HUES6 (cell line): ENCODE measurements around the gene DAAM1.
A peak's percentile ranks its signal among the peaks of the same experiment; 100 is the strongest.

Source experiments
- H3K27ac ChIP-seq: 2 replicates; pipeline ENCODE4 v1.7.0; 2013; ENCODE audit warnings: low read depth, mild to moderate bottlenecking, low read length, inconsistent platforms
- H3K27me3 ChIP-seq: 2 replicates; pipeline ENCODE4 v1.6.1; 2013; ENCODE audit warnings: low read length; ENCODE audit not compliant: control insufficient read depth, insufficient read depth
- H3K36me3 ChIP-seq: 2 replicates; pipeline ENCODE4 v1.6.1; 2013; ENCODE audit warnings: low read length; ENCODE audit not compliant: control insufficient read depth, insufficient read depth
- H3K4me1 ChIP-seq: 2 replicates; pipeline ENCODE4 v1.6.1; 2013; ENCODE audit warnings: low read length; ENCODE audit not compliant: control insufficient read depth, insufficient read depth
- H3K4me3 ChIP-seq: 2 replicates; pipeline ENCODE4 v1.5.1; 2013; ENCODE audit warnings: low read depth, low read length
- H3K9ac ChIP-seq: one replicate; pipeline ENCODE4 v1.6.1; 2013; ENCODE audit warnings: mild to moderate bottlenecking, low read length
- H3K9me3 ChIP-seq: 2 replicates; pipeline ENCODE4 v1.6.1; 2013; ENCODE audit warnings: low read depth, low read length; ENCODE audit not compliant: control insufficient read depth, insufficient read depth

The DAAM1 gene

GRCh38 chr14:59161561-59162175 is 26.8 kb upstream of the DAAM1 start:
- Histone ChIP-seq H3K36me3 (no peaks in the 10 kb centered on the region), H3K4me3 (no peak overlapping the region), H3K27ac (no peak overlapping the region), H3K4me1 (0 out of 2 replicates have a peak, but pooled peaks cover 4% of the 10 kb centered on the region), H3K27me3 (no peaks in the 10 kb centered on the region), H3K9ac (peak overlapping the region; percentile 23), H3K9me3 (no peaks in the 10 kb centered on the region)

GRCh38 chr14:59166258-59166657 is 22.2 kb upstream of the DAAM1 start:
- no peaks in the 10 kb centered on the region for H3K27me3 ChIP-seq
- no peaks in the 10 kb centered on the region for H3K4me1 ChIP-seq
- no peak overlapping the region for H3K9ac ChIP-seq
- H3K36me3 ChIP-seq: no peaks in the 10 kb centered on the region
- H3K9me3 ChIP-seq: no peaks in the 10 kb centered on the region
- no peak overlapping the region for H3K27ac ChIP-seq
- no peak overlapping the region for H3K4me3 ChIP-seq

GRCh38 chr14:59175404-59175803 is 13.1 kb upstream of the DAAM1 start:
- H3K4me3 ChIP-seq: no peak overlapping the region
- H3K27ac ChIP-seq: no peak overlapping the region
- H3K9me3 ChIP-seq: no peaks in the 10 kb centered on the region
- H3K9ac ChIP-seq: no peak overlapping the region
- H3K27me3 ChIP-seq: no peaks in the 10 kb centered on the region
- peaks cover 12% of the 10 kb centered on the region; the same call in 1 of the 2 replicates for H3K4me1 ChIP-seq
- H3K36me3 ChIP-seq: no peaks in the 10 kb centered on the region

GRCh38 chr14:59176765-59177164 is 11.7 kb upstream of the DAAM1 start:
- Histone ChIP-seq H3K27ac (no peak overlapping the region), H3K9ac (no peak overlapping the region), H3K4me3 (no peak overlapping the region), H3K27me3 (no peaks in the 10 kb centered on the region), H3K4me1 (peaks cover 12% of the 10 kb centered on the region; the same call in 1 of the 2 replicates), H3K9me3 (no peaks in the 10 kb centered on the region), H3K36me3 (no peaks in the 10 kb centered on the region)

- Histone ChIP-seq H3K36me3 (no peaks in the 10 kb centered on the region), H3K9ac (no peak overlapping the region), H3K27ac (no peak overlapping the region), H3K4me3 (no peak overlapping the region), H3K4me1 (peaks cover 12% of the 10 kb centered on the region; the same call in 1 of the 2 replicates), H3K9me3 (no peaks in the 10 kb centered on the region), H3K27me3 (no peaks in the 10 kb centered on the region)
Observed at GRCh38 chr14:59177262-59177661, 11.2 kb upstream of the DAAM1 start.

GRCh38 chr14:59181791-59182190 is 6.7 kb upstream of the DAAM1 start:
- no peaks in the 10 kb centered on the region for H3K9me3 ChIP-seq
- H3K9ac ChIP-seq: no peak overlapping the region
- no peak overlapping the region for H3K4me3 ChIP-seq
- no peak overlapping the region for H3K27ac ChIP-seq
- H3K36me3 ChIP-seq: no peaks in the 10 kb centered on the region
- H3K4me1 ChIP-seq: peaks cover 12% of the 10 kb centered on the region; the same call in 1 of the 2 replicates
- peaks cover 15% of the 10 kb centered on the region for H3K27me3 ChIP-seq

- Histone ChIP-seq H3K4me1 (peaks cover 4% of the 10 kb centered on the region; the same call in 1 of the 2 replicates), H3K27me3 (peaks cover 23% of the 10 kb centered on the region), H3K27ac (no peak overlapping the region), H3K9me3 (no peaks in the 10 kb centered on the region), H3K4me3 (no peak overlapping the region), H3K36me3 (no peaks in the 10 kb centered on the region), H3K9ac (no peak overlapping the region)
Observed at GRCh38 chr14:59182641-59183040, 5.8 kb upstream of the DAAM1 start.

GRCh38 chr14:59183150-59183549 is 5.3 kb upstream of the DAAM1 start:
- H3K4me1 ChIP-seq: no peaks in the 10 kb centered on the region; the same call in 1 of the 2 replicates
- no peak overlapping the region for H3K27ac ChIP-seq
- H3K9me3 ChIP-seq: no peaks in the 10 kb centered on the region
- H3K9ac ChIP-seq: no peak overlapping the region
- no peaks in the 10 kb centered on the region for H3K36me3 ChIP-seq
- no peak overlapping the region for H3K4me3 ChIP-seq
- peaks cover 25% of the 10 kb centered on the region for H3K27me3 ChIP-seq

- H3K27me3 ChIP-seq: peaks cover 28% of the 10 kb centered on the region
- no peak overlapping the region for H3K4me3 ChIP-seq
- no peaks in the 10 kb centered on the region; the same call in 1 of the 2 replicates for H3K4me1 ChIP-seq
- no peaks in the 10 kb centered on the region for H3K36me3 ChIP-seq
- no peak overlapping the region for H3K27ac ChIP-seq
- no peaks in the 10 kb centered on the region for H3K9me3 ChIP-seq
- H3K9ac ChIP-seq: no peak overlapping the region
Observed at GRCh38 chr14:59184396-59184795, 4.1 kb upstream of the DAAM1 start.

GRCh38 chr14:59185676-59186075 is 2.8 kb upstream of the DAAM1 start:
- Histone ChIP-seq H3K9ac (no peak overlapping the region), H3K4me3 (no peak overlapping the region), H3K36me3 (no peaks in the 10 kb centered on the region), H3K9me3 (no peaks in the 10 kb centered on the region), H3K27ac (no peak overlapping the region), H3K27me3 (peaks cover 32% of the 10 kb centered on the region), H3K4me1 (no peaks in the 10 kb centered on the region; the same call in 1 of the 2 replicates)

GRCh38 chr14:59186306-59186705 is 2.2 kb upstream of the DAAM1 start:
- Histone ChIP-seq H3K27me3 (peaks cover 32% of the 10 kb centered on the region), H3K4me1 (no peaks in the 10 kb centered on the region; the same call in 1 of the 2 replicates), H3K9ac (no peak overlapping the region), H3K9me3 (no peaks in the 10 kb centered on the region), H3K27ac (no peak overlapping the region), H3K36me3 (no peaks in the 10 kb centered on the region), H3K4me3 (no peak overlapping the region)
